ENCODE results near the gene TBC1D16.

- TF ChIP-seq POLR2A (IDR thresholded peaks at IDR 0.05; ENCODE audit: low read depth, low read length) (no peak), TAF1 (IDR thresholded peaks at IDR 0.05; ENCODE audit: borderline replicate concordance, low read depth, low read length) (no peak)
These were observed 128.4 kb downstream of the TBC1D16 start for GRCh38 chr17:79907217-79907715.

Measured in GM12892 (cell line).